ENCODE data around the gene HS2ST1.
A peak's percentile ranks its signal among the peaks of the same experiment; 100 is the strongest.

Gene HS2ST1

DNA sequence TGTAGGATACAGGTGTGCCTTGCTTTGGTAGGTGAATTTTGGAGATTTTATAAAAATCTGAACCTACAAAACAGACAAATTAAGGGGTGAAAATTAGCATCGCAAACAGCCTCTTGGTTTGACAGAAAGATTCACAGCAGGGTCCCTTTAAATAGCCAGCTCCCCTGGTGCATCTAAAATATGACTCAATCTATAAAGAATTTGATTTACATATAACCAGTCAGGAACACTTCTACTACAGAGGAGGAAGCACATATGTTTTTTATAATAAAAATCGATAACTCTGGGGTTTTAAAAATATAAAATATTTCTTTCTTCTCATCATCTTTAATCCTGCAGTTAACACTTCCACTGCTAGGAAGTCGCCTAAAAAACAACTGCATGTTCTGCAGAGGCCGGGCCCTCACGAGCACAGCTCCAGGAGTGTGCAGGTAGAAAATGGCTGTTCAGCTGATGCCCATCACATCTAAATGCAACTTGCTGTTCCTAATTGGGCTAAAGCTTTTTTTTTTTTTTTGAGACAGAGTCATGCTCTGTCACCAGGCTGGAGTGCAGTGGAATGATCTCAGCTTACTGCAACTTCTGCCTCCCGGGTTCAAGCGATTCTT, 203.4 kb downstream of the HS2ST1 start:
- DNase-seq: no peak

GRCh38 chr1:87119541-87120140, 205.2 kb downstream of the HS2ST1 start:
- no peak for DNase-seq

DNA sequence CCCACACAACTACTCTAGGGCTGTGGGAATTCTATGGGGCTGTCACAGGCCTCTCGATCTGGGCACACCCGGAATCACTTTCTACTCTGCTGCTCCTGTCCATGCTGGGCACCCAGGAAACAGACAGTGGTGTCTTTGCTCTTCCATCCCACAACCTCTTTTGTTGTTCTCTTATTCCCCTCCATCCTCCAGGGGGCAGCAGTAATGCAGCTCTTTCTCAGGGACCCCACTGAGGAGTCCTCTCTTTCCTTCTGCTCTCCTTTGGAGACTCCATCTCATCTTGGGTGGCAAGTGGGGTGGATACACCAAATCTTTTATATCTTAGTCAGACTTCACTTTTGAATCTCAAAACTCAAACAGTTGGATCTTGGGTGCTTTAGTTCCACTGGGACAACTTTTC, 206.3 kb downstream of the HS2ST1 start:
- DNase-seq: no peak

- DNase-seq: no peak
Observed at GRCh38 chr1:87121711-87122163, 207.3 kb downstream of the HS2ST1 start.

DNA sequence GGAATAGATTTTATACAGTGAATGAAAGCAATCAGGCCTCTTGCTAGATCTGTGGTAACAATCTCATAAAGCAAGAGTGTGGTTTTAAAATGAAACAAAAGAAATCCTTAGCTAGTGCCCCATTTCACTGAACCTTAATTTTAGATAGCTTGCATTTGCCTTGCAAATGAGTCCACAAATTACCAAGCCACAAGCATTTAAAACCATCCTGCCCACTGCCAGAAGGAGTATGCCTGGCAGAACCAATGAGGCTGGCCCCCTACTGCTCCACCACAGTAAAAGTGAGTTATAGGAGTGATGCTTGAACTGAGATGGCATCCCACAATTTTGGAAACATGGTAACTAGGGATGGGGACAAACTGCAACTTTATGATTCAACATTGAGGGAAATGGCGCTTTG, 207.8 kb downstream of the HS2ST1 start:
- DNase-seq: no peak

- no peak for DNase-seq
Observed at GRCh38 chr1:87123610-87124009, 209.2 kb downstream of the HS2ST1 start.

GRCh38 chr1:87126886-87127505, 212.6 kb downstream of the HS2ST1 start:
- no peak for DNase-seq

DNA sequence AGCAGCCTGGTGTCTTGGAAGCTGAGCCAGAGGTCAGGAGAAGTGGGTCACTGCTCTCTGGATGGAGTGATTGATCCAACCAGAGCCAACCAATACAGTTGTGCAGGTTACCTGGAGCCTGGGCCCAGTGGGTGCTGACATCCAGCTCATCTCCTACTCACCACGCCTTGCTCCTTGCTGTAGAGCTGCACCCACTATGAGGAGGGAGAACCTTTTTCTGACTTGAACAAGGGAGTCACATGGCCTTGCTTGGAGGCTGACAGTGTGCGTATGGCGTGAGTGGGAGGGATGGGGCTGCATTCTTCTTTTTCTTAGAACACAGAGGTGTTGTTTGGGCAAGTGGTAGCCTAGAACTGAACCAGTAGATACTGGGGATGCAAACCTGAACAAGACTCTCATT, 213.1 kb downstream of the HS2ST1 start:
- DNase-seq: no peak

GRCh38 chr1:87129038-87129437, 214.6 kb downstream of the HS2ST1 start:
- no peak for DNase-seq

DNA sequence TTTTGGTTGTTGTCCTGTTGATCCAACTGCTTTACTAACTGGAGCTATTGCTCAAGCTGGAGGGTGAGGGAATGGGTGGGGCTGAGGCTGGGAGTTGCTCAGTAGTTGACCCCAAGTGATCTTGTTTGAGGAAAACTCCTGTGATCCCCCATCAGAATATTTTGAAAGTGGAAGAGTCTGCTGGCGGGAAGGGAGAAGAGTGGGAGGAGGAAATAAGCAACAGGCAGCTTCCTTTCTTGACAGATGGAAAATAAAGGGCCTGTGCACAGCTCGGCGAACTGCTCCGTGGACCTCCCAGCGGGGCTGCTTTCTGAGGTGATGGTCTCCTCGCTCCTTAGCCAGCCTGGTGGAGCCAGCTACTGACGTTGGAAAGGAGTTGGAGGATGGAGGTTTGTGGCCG, 215.2 kb downstream of the HS2ST1 start:
- no peak for DNase-seq

DNA sequence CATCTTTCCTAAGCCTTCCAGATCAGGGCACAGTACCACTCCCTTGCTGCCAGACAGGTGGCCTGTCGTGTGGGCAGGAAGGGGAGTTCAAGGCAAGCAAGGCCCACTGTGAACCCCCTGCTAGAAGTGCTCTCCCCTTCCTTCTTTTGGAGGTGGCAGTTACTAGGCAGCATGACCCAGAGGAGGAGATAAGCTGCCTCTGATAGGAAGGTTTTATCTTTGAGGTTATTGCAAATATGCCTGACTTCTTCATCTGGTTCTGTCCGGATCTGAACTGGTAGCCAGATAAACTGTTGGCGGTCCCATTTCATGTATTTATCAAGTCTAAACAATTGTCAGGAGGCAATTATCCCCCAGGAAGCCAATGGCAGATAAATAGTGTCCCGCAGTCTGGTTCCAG, 216.0 kb downstream of the HS2ST1 start:
- DNase-seq: no peak

DNA sequence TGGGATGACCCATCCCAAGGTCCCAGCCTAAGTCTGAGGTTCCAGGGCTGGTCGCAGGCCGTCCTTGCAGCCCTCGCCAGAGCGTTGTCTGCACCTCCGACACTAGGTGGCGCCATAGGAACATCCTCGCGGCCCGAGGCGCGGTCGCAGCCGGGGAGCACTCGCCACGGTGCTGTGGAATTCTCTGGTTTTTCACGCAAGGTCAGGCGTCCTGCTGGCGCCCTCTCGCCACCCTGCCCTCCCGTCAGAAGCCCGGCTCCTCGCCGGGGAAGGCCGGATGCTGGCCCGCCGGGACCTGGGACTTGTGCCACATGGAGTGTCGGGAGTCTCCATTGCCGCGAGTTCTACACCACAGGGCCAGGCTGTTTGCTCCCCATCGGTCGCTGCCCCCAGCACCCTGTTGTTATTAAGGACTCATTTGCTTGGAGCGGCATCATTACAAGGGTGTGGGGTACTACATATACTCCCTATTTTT, 217.4 kb downstream of the HS2ST1 start:
- DNase-seq: peak; percentile 69 to 73

DNA sequence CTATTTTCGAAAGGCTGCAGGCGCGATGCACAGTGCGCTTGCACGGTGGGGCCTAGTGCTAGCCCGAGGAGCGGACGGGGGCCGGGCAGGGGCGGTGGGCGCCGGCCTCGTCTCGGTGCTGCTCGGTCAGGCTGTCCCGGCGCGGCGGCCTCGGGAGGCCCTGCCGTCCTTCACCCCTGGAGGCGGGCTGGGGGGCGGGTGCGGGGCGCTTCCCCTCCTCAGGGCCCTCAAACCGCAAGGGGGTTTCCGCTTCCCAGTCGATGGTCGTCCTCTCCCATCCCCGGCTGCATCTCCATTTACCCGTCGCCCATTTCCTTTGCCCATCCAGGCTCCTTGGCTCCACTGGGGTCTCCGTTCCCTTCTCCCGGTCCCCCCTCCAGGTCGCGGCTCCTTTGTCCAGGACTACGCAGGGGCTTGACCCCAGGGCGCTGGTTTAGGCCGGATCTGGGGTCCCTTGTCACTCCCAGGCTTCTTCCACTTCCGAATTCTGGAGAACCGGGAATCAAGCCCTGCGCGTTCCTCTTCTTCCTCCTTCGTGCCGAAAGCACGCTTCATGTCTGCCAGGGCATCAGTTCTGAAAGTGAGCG, 217.9 kb downstream of the HS2ST1 start:
- no peak for DNase-seq

DNA sequence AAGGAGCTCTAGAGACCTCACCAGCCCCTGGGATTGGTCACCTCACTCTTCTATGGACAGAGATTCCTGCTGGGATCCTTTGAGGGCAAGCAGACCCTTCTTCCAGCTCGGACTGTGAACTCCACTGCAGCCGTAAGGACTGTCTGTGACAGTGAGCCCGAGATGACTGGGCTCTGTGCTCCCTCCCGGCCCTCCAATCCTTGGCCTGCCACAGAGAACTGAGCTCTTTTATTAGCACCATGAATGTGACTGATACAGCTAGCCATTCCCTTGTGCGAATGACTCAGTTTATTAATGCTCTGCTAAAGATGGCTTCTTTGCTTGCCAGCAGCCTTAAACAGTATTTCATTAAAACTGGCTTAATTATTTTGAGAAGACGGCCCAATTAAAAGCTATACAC, 219.6 kb downstream of the HS2ST1 start:
- no peak for DNase-seq

- no peak for DNase-seq
Observed at GRCh38 chr1:87134625-87135328, 220.3 kb downstream of the HS2ST1 start.

GRCh38 chr1:87135329-87135712, 220.9 kb downstream of the HS2ST1 start:
- no peak for DNase-seq

GRCh38 chr1:87136607-87137341, 222.3 kb downstream of the HS2ST1 start:
- DNase-seq: no peak

- DNase-seq: no peak
Observed at GRCh38 chr1:87137342-87137739, 222.9 kb downstream of the HS2ST1 start.

- DNase-seq: no peak
Observed at GRCh38 chr1:87140831-87141540, 226.6 kb downstream of the HS2ST1 start.

DNA sequence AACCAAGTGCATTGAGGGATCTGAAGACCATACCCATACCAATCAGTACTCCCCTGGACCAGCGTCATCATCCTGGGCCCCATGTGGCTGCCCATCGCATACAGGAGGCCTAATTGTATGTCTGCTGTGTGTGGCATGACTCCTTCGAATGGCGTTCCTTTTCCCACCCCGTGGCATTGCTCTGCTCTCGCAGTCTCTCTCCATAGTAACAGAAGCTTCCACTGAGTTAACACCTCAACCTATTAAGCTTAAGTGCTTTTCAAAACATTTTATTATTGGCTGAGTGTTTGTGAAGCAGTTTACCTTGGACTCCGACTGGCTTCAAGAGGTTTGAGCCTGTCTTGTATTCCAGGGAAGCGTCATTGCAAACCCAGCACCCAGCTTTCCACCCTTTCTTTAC, 227.1 kb downstream of the HS2ST1 start:
- no peak for DNase-seq

DNA sequence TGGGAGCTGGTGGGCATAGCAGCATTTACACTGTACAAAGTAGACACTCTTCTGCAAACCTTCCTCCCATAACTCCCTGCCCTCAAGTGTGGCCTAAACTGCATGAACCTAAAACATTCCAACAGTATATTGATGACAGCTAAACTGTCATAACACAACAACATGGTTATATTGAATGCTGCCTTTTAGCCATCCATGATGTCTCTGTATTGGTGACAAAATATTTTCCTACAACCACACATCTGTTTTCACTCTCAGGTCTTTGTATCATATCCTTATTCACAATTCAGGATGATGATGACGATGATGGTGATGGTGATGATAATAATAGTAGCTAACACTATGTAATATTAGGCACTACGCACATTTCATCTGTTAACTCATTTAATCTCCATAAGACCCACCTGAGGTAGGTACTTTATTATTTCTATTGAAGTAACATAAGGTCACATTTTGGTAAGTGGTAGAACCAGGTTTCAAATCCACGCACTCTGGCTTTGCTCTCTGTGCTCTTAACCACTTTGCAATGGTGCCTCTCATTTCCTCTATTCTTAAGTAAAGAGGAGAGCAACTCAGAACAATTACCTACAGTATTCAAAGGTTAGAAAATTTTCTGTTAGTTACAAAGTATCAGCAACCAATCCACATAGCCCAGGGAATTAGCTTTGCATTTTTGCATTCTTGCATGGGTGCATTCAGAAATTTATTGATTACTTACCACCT, 229.1 kb downstream of the HS2ST1 start:
- no peak for DNase-seq
